ENCODE results near the gene COL5A1.
"Not testable (repeated sequence)": the region's sequence is repeated elsewhere in the genome, so short reads cannot be mapped to it uniquely, and the experiment has no call there.

Gene COL5A1

GRCh38 chr9:134712243-134712642 is 70.6 kb downstream of the COL5A1 start:
- DNase-seq = no peak

- no peak for DNase-seq
Measured at GRCh38 chr9:134712926-134713325, 71.3 kb downstream of the COL5A1 start.

DNA sequence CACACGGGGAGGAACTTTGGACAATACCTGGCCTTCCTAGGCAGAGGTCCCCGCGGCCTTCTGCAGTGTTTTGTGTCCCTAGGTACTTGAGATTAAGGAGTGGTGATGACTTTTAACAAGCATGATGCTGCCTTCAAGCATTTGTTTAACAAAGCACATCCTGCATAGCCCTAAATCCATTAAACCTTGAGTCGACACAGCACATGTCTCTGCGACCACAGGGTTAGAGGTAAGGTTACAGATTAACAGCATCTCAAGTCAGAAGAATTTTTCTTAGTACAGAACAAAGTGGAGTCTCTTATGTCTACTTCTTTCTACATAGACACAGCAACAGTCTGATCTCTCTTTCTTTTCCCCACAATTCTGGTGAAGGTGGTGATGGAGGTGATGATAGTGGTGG is 73.9 kb downstream of the COL5A1 start:
- not testable (repeated sequence) for DNase-seq

DNA sequence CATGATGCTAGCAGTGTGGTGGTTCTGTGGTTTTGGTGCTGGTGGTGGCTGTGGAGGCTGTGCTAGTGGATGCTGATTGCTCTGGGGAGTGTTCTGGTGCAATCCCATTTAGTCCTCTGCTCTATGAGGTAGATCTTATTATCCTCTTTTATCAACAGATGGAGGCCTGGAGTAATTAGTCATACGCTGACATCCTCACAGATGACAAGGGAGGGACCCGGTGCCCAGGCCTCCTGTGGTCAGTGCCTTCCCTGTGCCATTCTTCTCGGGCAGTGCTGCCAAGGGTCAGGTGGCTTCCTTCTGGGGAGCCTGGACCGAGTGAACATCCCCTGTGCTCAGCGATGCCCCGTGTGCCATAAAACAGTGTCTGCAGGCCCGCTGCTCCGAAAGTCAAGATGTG is 74.5 kb downstream of the COL5A1 start:
- no peak for DNase-seq

DNA sequence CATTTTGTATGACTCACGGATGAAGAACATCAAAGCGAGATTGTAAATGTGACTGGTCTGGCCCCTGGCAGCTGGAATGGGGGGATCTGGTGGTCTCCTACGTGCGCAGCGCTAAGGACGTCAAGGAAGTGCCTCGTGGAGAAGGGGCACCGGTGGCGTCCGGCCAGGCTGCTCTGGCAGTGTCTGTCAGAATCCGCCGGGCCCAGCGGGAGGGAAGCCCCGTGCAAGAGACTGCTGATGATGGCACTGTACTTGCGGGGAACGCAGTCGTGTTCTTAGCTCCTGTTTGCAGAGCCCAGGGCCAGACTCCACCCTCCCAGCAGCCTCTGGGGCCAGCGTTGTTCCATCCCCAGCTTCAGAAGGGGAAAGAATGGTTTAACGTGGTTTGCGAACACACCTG is 75.5 kb downstream of the COL5A1 start:
- no peak for DNase-seq

- DNase-seq = no peak
Measured at GRCh38 chr9:134717924-134718645, 76.5 kb downstream of the COL5A1 start.

DNA sequence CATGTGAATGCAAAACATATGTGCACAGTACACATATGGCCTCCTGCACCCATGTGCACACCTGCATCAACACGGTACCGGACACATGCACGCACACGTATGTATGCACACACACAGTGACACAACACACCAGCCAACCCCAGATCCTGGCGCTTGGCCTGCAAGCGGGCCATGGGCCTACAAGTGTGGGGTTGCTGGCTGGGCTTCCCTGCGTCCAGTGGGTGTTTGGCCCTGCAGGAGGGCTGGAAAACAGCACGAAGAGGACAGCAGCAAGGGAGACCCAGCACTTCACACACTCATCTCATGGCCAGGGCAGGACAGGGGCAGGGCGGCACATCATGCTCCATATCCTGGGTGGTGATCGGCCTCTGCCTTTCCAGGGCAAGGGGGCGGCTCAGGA is 77.7 kb downstream of the COL5A1 start:
- DNase-seq = no peak

- no peak for DNase-seq
Measured at GRCh38 chr9:134720136-134720753, 78.6 kb downstream of the COL5A1 start.

GRCh38 chr9:134720796-134721195 is 79.2 kb downstream of the COL5A1 start:
- no peak for DNase-seq

DNA sequence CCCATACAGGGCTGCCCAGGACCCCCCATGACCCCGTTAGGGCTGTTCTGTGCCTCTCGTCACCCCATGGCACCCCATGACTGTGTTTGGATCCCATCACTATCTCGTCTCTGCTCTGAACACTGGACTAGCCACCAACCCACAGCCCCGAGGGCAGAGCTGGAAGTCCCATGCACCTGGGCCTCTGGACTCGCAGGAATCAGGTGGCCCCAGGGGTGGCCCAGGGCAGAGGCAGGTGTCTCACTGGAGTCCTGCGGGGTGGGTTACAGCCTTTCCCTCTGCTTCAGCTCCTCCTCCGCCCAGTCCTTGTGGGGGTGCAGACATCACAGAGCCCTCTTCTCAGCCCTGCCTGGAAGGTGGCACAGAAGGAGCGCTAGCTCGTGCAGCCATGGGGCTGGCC is 79.7 kb downstream of the COL5A1 start:
- DNase-seq = no peak

- DNase-seq = no peak
Measured at GRCh38 chr9:134722120-134722701, 80.6 kb downstream of the COL5A1 start.

DNA sequence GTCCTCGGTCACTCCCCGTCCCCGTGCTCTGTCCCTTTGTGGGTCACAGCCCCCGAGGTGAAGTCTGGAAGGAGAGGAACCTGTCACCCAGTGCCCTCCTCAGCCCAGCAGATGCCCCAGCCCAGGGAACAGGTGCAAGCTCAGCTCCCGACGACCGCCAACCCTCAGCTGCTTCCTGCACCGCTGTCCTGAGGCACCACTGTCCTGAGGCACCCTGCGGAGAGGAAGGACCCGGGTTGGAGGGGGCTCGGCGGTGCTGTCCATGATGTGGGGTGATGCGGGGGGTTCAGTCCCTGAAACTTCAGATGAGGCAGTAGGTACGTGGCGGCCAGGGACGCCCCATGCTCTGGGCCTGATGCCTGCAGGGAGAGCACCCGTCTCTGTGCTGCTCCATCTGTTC is 81.4 kb downstream of the COL5A1 start:
- DNase-seq = no peak

GRCh38 chr9:134723491-134724190 is 82.0 kb downstream of the COL5A1 start:
- DNase-seq = no peak

GRCh38 chr9:134724202-134724911 is 82.8 kb downstream of the COL5A1 start:
- DNase-seq = no peak

DNA sequence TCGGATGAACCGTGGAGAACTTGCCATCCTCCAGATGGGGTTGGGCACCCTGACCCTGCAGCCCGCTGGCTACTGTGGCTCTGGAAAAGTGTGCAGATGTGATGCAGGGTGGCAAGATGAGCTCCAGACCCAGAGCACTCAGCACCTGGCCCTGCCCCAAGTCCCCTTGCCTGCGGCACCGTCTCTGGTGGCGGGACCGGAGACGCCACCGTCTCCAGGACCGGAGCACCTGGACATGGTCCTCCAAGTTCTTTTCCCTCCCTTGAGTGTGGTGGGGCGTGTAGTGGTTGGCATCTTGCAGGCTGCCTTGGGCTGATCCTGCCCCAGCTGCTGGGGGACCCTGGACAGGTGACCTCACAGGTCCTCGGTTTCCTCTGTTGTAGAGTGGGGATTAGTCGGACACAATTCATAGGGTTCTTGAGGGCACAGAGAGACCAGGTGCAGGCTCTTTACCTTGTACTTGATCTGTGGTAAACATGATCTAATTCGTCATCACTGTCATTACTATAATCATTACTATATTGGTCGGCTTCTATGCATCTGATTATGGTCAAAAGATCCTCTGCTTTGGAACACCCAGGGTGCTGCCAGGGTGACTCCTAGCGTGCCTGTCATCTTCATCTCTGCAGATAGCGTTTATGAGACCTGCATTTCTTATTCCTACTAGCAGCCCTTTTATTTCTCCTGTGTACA is 83.5 kb downstream of the COL5A1 start:
- no peak for DNase-seq

DNA sequence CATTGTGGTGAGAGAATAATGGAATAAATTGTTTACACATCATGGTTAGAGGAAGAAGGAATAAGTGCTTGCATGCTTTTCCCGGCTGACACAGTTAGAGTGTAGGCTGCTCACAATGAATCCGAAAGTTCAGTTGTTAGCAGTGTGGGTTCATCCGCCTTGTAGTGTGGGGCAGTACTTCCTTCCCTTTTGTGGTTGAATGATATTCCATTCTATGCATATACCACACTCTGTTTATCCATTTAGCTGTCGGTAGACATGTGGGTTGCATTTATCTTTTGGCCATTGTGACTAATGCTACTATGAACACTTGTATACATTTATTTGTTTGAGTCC is 84.0 kb downstream of the COL5A1 start:
- DNase-seq = no peak

DNA sequence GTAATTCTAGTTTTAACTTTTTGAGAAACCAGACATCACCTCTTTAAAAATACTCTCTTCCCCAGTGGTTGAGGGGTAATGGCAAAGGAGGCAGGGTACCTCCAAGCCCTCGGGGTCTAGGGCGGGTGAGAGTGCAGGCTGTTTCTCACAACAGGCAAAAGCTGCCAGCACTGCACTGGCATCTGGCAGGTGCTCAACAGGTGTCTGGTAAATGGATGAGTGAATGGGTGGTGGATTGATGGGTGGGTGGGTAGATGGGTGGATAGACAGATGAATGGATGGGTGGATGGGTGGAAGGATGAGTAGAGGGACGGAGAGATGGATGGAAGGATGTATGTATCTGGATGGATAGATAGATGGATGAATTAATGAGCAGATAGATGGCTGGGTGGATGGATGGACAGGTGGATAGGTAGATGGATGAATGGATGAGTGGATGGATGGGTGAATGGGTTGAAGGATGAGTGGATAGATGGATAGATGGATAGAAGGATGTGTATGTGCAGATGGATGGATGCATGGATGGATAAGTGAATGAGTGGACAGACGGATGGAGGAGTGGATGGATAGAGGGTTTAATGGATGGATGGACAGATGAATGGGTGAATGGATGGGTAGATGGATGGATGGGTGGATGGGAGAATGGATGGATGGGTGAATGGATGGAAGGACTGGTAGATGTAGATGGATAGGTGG is 84.6 kb downstream of the COL5A1 start:
- DNase-seq = no peak

DNA sequence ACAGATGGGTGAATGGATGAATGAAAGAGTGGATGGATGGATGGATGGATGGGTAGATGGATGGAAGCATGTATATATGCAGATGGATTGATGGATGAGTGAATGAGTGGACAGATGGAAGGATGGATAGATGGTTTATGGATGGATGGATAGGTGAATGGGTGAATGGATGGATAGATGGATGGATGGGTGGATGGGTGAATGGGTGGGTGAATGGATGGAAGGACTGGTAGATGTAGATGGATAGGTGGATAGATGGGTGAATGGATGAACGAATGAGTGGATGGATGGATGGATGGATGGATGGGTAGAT is 85.1 kb downstream of the COL5A1 start:
- no peak for DNase-seq

DNA sequence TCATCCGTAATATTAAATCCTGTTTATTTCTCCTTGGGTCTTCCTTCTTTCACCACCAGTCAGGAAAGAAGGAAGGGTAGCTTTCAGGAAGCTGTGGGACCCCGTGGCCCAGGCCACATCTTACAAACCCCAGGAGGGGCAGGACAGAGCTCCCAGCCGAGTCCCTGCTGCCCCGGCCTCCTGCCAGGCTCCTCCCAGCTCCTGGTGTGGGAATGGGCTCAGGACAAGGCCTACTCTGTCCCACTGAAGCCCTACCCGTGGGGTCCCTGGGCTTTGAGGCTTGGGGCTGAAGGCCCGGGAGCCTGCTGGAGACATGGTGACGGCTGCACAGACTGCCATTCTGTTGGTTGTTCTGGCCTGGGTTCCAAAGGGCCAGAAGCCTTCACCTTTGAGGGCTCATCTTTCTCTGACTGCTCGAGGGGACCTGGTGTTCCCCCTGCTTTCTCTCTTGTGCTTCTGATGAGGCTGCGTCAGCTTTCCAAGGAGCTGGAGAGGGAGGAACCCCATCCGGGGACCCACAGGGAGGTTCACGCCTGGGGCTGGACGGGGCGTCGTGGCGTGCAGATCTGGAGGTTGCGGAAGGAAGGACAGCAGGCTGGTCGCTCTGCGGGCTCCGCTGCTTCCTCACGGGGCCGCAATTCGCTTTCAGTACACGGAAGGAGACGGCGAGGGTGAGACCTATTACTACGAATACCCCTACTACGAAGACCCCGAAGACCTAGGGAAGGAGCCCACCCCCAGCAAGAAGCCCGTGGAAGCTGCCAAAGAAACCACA is 86.6 kb downstream of the COL5A1 start:
- no peak for DNase-seq

DNA sequence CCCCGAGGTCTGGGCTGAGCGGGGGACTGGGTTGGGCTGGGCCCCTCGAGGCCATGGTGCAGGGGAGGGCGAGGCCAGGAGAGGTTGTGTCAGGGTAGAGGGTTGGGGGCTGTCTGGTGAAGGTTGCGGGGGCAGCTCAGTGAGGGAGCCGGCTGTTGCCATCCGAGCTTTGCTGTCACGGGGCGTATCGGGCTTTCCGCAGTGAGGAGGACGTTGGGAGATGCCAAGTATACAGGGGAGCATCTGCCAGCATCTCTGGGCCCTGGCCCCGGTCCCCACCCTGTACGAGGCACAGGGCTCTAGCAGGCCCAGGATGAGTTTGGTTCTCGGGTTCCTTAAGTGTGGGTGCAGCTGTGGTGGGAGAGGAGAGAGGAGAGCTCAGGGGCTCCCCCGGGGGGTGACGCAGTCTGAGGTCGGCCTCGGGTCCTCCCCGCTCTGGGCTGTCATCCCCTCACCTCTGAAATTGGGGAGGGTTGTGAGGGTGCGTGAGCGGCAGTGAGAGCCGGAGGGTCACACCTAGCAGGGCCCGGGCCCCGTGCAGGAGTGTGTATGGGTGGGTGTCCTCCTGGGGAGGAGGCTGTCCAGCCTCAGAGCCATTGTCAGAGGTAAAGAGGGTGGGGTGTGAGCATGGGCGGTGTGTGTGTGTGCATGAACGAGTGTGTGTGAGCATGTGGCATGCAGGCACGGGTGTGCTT is 87.3 kb downstream of the COL5A1 start:
- DNase-seq = no peak
